ENCODE results near the gene CARM1.

The CARM1 gene

DNA sequence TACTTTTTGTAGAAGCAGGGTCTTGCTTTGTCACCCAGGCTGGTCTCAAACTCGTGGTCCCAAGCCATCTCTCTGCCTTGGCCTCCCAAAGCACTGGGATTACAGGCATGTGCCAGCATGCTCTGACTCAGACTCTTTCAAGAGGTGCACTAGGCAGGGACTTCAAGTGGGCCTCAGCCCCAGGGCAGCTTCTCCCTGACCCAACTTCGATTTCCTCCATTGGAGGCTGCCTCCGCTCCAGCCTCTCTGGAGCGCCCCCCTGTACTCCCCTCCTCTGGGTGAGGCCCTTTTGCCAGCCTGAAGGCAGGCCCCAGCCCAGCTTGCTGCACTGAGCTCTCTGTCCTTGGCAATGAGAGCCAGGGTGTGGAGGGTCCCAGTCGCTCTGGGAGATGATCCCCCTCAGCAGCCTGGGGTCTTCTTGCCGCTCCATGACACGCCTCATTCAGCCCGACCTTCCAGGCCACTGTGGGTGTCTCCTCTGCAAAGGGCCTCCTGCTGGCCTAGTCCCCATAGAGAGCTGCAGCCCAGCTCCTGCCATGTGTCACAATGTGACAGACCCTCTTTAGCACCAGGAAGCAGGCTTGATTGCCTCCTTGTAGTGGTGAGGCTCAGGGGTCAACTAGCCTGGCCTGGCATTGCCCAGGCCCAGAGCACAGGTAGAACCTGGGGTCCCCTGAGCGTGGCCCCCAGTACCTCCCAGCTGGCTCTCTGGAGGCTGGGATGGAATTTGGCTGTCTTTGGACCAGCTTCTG is 16.4 kb downstream of the CARM1 start:
- Histone ChIP-seq H4K20me1 (peaks cover 85 to 100% (median 96%) of the 10 kb centered on the region in 11 experiments), H3K9me3 (replicated peaks in 1 of 11) (no peaks in the 10 kb centered on the region), H3K36me3 (peaks cover 4 to 42% (median 26%) of the 10 kb centered on the region in 11 experiments; a peak in 17 of 22 replicates), H3K4me1 (peaks cover 18 to 34% (median 22%) of the 10 kb centered on the region in 10 experiments), H3K27ac (peak overlapping the region in 6 of 11 experiments; percentile 1 to 32 (median 24); a peak in 5 of 22 replicates), H3K9ac (peak overlapping the region in 7 of 11 experiments; percentile 4 to 46 (median 23); a peak in 7 of 22 replicates), H3K4me2 (peak overlapping the region in 5 of 11 experiments; percentile 1 to 15 (median 4); a peak in 3 of 22 replicates), H3K4me3 (no peak overlapping the region), H3K27me3 (no peaks in the 10 kb centered on the region)
- no peak for TF ChIP-seq Cebpa-rat (IDR thresholded peaks at IDR 0.05)

DNA sequence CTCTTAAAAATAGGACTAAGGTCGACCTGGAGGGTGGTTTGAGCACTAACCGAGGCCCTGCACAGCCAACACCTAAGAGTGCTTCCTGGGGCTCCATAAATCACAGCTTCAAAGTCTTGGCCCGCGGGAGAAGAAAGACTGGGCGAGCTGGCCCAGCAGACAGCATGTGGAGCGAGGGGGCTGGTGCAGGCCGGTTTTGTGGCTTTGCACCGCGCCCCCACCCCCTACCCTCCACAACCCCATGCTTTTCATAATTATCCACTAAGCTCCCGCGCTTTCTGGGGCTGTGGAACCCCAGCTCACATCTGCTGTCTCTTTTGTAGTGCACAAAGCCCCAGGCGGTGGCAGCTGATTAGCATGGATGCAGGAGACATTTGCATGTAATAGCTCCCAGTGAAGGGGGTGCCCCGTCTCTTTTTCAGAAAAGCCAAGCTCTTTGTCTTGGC is 17.1 kb downstream of the CARM1 start:
- Histone ChIP-seq H3K27me3 (no peaks in the 10 kb centered on the region), H3K9me3 (replicated peaks in 1 of 11) (no peaks in the 10 kb centered on the region), H4K20me1 (peaks cover 85 to 100% (median 96%) of the 10 kb centered on the region in 11 experiments), H3K4me1 (peaks cover 18 to 34% (median 22%) of the 10 kb centered on the region in 10 experiments), H3K27ac (peak overlapping the region in 1 of 11 experiments; percentile 32; a peak in 1 of 22 replicates), H3K4me3 (no peak overlapping the region), H3K4me2 (peak overlapping the region in 1 of 11 experiments; percentile 4; a peak in 1 of 22 replicates), H3K9ac (peak overlapping the region in 2 of 11 experiments; percentile 20 to 25; a peak in 2 of 22 replicates), H3K36me3 (peaks cover under 1 to 41% (median 20%) of the 10 kb centered on the region in 11 experiments; a peak in 13 of 22 replicates)
- no peak for TF ChIP-seq Cebpa-rat (IDR thresholded peaks at IDR 0.05)

DNA sequence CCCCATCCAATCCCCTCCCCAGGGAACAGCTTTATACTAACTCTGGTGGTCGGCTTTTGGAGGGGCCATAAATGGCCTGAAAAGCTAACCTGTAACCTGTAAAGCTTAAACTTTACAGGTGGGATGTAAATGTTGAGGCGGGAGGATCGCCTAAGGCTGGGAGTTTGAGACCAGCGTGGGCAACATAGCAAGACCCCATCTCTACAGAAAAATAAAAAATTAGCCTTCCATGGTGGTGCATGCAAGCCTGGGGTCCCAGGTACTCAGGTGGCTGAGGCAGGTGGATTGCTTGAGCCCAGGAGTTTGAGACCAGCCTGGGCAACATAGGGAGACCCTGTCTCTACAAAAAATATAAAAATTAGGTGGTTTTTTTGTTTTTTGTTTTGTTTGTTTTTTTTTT is 18.5 kb downstream of the CARM1 start:
- Histone ChIP-seq H3K4me2 (no peak overlapping the region), H3K4me1 (peaks cover 18 to 28% (median 21%) of the 10 kb centered on the region in 10 experiments; a peak in 19 of 20 replicates), H3K27me3 (no peaks in the 10 kb centered on the region), H3K9me3 (replicated peaks in 1 of 11) (no peaks in the 10 kb centered on the region), H3K36me3 (peaks cover 3 to 50% (median 17%) of the 10 kb centered on the region in 11 experiments; a peak in 14 of 22 replicates), H3K9ac (no peak overlapping the region), H4K20me1 (peaks cover 90 to 100% (median 98%) of the 10 kb centered on the region in 11 experiments), H3K27ac (no peak overlapping the region), H3K4me3 (no peak overlapping the region)
- TF ChIP-seq Cebpa-rat (IDR thresholded peaks at IDR 0.05), result no peak

DNA sequence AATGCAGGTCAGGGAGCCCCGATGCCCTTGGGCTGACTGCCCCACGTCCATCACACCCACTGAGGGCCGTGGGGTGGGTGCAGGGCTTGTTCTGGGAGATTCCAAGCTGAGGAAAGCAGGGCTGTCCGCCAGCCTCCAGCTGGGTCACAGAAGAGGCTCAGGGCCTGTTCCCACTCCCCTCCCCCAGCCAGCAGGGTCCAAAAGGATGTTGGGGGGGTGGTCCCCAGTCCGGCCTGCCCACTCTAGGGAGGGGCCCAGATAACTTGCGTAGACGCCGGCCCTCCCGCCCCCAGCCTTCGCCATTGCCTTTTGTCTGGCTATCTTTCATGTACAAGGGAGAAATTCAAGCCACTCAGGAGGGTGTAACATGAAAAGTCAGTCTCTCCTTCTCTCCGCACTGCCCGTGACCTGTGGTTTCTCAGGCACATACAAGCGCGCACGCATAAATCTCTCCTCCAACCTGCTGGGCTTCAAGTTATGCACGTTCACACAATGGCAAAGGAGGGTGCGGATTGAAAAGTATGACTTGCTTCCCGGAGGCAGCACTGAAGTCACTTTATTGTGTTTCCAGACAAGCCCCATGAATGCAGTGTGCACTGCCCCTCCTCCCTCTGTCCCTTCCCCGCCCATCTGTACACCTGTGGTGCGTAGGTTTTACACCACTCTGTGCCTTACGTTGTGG is 20.2 kb downstream of the CARM1 start:
- H3K4me2 ChIP-seq, result no peak overlapping the region
- H3K27ac ChIP-seq, result no peak overlapping the region; a peak in 1 of 22 replicates
- H3K36me3 ChIP-seq, result peaks cover 0 to 58% (median 17%) of the 10 kb centered on the region in 11 experiments; a peak in 13 of 22 replicates
- H3K4me3 ChIP-seq, result no peak overlapping the region
- H3K9ac ChIP-seq, result peak overlapping the region in 2 of 11 experiments; percentile 13 to 42; a peak in 3 of 22 replicates
- H3K27me3 ChIP-seq, result no peaks in the 10 kb centered on the region
- H3K9me3 ChIP-seq (replicated peaks in 1 of 11), result no peaks in the 10 kb centered on the region
- H4K20me1 ChIP-seq, result peaks cover 91 to 100% (median 98%) of the 10 kb centered on the region in 11 experiments
- TF ChIP-seq Cebpa-rat (IDR thresholded peaks at IDR 0.05), result no peak
- H3K4me1 ChIP-seq, result peaks cover 24 to 36% (median 32%) of the 10 kb centered on the region in 10 experiments

DNA sequence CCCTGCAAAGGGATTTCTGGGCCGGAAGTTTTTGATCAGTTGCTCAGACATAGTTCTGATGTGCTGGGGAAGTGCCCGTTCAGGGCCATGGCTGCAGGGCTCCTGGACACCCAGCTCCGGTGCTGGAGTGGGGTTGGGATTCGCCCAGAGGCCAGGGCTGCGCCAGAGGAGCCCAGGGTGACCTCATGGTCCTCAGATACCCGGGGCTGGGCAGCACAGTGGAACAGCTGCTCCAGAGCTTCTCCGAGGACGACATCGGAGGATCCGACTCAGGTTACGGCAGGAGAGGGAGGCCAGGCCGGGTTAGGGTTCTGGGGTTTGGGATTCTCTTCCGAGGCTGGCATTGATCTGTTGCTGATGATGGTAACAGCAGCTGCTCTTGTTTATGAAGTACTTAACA is 20.9 kb downstream of the CARM1 start:
- Histone ChIP-seq H3K27ac (no peak overlapping the region), H4K20me1 (peaks cover 91 to 100% (median 98%) of the 10 kb centered on the region in 11 experiments)
- no peak for TF ChIP-seq Cebpa-rat (IDR thresholded peaks at IDR 0.05)

DNA sequence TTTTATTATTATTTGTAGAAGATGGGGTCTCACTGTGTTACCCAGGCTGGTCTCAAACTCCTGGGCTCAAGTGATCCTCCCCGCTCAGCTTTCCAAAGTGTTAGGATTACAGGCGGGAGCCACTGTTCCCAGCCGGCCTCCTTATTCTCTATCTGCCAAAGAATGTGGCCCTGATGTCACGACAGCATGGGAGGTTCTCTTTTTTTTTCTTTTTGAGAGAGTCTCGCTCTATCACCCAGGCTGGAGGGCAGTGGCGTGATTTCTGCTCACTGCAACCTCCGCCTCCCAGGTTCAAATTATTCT is 23.5 kb downstream of the CARM1 start:
- Histone ChIP-seq H3K4me2 (no peak overlapping the region), H3K4me3 (no peak overlapping the region), H3K27ac (no peak overlapping the region), H4K20me1 (peaks cover 86 to 100% (median 97%) of the 10 kb centered on the region in 11 experiments), H3K4me1 (peaks cover 14 to 34% (median 26%) of the 10 kb centered on the region in 10 experiments; a peak in 19 of 20 replicates), H3K9me3 (replicated peaks in 1 of 11) (no peaks in the 10 kb centered on the region), H3K9ac (0 out of 22 replicates have a peak overlapping the region, but pooled peaks of 1 of the 11 experiments have one; percentile 21), H3K27me3 (no peaks in the 10 kb centered on the region), H3K36me3 (peaks cover 0 to 59% (median 19%) of the 10 kb centered on the region in 11 experiments; a peak in 14 of 22 replicates)
- TF ChIP-seq Cebpa-rat (IDR thresholded peaks at IDR 0.05), result no peak

More for the DNA sequence above, 20.9 kb downstream of the CARM1 start:
- no peaks in the 10 kb centered on the region for H3K27me3 ChIP-seq
- H3K9ac ChIP-seq, result no peak overlapping the region
- peaks cover 24 to 36% (median 33%) of the 10 kb centered on the region in 10 experiments for H3K4me1 ChIP-seq
- H3K9me3 ChIP-seq (replicated peaks in 1 of 11), result no peaks in the 10 kb centered on the region
- H3K4me2 ChIP-seq, result no peak overlapping the region
- no peak overlapping the region for H3K4me3 ChIP-seq
- peaks cover 0 to 58% (median 17%) of the 10 kb centered on the region in 11 experiments; a peak in 14 of 22 replicates for H3K36me3 ChIP-seq

DNA sequence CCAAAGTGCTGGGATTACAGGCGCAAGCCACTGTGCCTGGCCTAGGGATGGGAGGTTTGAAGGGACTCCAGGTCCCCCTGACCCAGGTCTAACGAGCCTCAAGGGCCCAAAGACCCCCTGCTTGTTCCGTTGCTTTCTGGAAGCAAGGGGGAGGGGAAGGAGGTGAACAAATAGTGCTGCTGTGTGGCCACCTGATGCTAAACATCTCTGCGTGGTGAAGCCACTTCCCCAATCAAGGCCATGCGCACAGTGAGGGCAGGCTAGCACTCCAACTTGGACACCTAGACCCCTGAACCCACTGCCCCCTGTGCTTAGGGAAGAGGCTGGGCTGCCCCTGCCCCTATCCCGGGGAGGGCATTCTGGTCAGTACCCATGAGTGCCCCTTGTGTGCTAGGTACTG is 24.0 kb downstream of the CARM1 start:
- Histone ChIP-seq H3K4me3 (no peak overlapping the region), H3K4me1 (peaks cover 14 to 34% (median 26%) of the 10 kb centered on the region in 10 experiments; a peak in 19 of 20 replicates), H3K4me2 (peak overlapping the region in 1 of 11 experiments; percentile 55; a peak in 1 of 22 replicates), H3K9me3 (replicated peaks in 1 of 11) (no peaks in the 10 kb centered on the region), H3K27me3 (no peaks in the 10 kb centered on the region), H3K27ac (peak overlapping the region in 2 of 11 experiments; percentile 16 to 17; a peak in 1 of 22 replicates), H3K36me3 (peaks cover 0 to 59% (median 19%) of the 10 kb centered on the region in 11 experiments; a peak in 14 of 22 replicates), H4K20me1 (peaks cover 90 to 100% (median 98%) of the 10 kb centered on the region in 11 experiments), H3K9ac (peak overlapping the region in 2 of 11 experiments; percentile 21 to 34; a peak in 3 of 22 replicates)
- TF ChIP-seq Cebpa-rat (IDR thresholded peaks at IDR 0.05), result no peak

DNA sequence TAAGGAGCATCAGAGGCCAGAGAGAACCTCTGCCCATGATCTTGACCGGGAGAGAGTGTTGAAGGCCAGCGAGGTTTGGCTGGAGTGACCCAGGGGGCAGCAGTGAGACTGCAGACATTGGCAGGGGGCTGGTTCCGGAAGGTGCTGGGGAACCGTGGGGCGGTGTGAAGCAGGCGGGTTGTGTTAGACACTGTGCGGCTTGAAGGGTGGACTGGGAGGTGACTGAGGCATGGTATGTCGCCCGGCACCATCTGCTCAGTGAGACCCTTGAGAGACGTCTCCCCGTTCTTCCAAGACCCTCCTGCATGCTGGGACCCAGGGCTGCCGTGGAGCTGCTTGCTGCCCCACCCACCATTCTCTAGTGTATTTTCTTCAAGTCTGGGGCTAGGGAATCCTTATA is 24.6 kb downstream of the CARM1 start:
- peak overlapping the region in 2 of 11 experiments; percentile 21 to 34; a peak in 4 of 22 replicates for H3K9ac ChIP-seq
- peaks cover 0 to 58% (median 18%) of the 10 kb centered on the region in 11 experiments; a peak in 14 of 22 replicates for H3K36me3 ChIP-seq
- peak overlapping the region in 3 of 11 experiments; percentile 6 to 31 (median 17); a peak in 3 of 22 replicates for H3K27ac ChIP-seq
- H3K4me2 ChIP-seq, result peak overlapping the region in 4 of 11 experiments; percentile 9 to 55 (median 38); a peak in 5 of 22 replicates
- no peak for TF ChIP-seq Cebpa-rat (IDR thresholded peaks at IDR 0.05)
- H3K9me3 ChIP-seq (replicated peaks in 1 of 11), result no peaks in the 10 kb centered on the region
- peaks cover 14 to 34% (median 26%) of the 10 kb centered on the region in 10 experiments; a peak in 19 of 20 replicates for H3K4me1 ChIP-seq
- no peak overlapping the region for H3K4me3 ChIP-seq
- no peaks in the 10 kb centered on the region for H3K27me3 ChIP-seq
- peaks cover 88 to 100% (median 98%) of the 10 kb centered on the region in 11 experiments for H4K20me1 ChIP-seq
